HG03439 (cell line): Measurements from ENCODE around the gene ABCA8.

Source experiments
- ATAC-seq: cut with Tn5 transposase; IDR thresholded peaks from one replicate; pipeline ENCODE4 v1.9.1; 2021; ENCODE audit warnings: mild to moderate bottlenecking, moderate library complexity; ENCODE audit not compliant: unreplicated experiment

The ABCA8 gene

GRCh38 chr17:68943123-68943811 is 11.9 kb downstream of the ABCA8 start:
- ATAC-seq, result no peak

DNA sequence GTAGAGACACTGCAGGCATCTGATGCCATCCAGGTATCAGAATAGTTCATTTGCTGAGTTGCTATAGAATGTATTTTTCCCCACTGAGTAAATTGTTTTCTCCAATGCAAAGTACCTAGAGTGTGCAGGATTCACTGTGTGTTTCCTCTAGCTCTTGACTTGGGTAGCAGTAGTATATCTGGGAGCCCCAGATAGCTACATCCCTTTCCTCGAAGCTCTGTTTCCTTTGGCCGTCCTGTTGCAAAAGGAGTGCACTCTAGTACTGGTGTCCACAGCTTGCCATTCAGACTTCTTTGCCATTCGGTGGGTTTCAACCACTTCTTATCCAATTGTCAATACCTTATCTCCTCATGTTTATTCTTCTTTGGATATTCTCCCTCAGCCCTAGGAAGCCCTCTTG is 12.8 kb downstream of the ABCA8 start:
- ATAC-seq, result no peak

GRCh38 chr17:68941761-68942160 is 13.4 kb downstream of the ABCA8 start:
- no peak for ATAC-seq

DNA sequence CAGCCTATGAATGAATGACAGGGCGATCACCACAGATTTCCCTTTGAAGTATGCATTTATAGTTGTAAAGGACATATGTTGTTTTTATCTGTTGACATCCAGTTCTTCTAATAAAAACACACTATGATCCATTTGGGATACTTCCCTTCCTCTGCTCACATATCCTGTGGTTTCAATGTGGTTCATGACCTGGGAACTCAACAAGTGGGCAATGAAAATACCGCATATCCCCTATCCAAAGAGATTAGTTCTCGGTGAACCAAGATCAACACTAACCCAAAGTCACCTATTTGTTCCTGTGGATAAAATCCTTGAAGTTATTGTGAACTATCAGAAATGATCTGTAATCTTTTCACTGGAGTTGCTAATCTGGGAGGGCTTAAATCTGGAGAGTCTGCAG is 16.0 kb downstream of the ABCA8 start:
- no peak for ATAC-seq

DNA sequence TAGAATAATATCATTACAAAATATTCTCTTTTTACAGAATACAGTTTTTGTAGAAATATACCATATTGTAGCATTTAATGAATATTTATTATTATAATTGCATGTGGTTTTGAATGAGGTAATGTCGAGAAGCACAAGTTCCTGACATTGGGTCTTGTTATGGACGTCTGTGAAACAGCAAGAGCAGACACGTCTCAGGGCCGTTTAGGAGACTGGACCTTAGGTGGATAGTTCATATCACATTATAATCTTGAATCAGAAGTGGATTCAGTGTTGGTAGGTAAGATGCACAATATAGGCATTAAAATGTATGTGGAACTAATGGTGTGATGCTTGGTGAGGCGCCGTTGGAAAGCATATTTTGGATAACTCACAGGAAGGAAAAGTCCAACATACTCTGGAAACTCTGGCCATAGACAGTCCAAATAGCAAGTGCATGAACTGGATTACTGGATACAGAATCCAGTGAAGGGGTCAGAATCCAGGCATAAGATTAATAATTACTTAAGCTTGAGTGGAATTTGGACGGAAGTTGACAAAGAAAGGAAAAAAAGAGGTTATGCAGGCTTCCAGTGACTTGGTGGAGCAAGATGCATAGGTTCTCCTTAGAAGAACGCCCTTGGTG is 17.2 kb downstream of the ABCA8 start:
- ATAC-seq, result no peak

GRCh38 chr17:68927516-68927915 is 27.7 kb downstream of the ABCA8 start:
- ATAC-seq, result no peak

DNA sequence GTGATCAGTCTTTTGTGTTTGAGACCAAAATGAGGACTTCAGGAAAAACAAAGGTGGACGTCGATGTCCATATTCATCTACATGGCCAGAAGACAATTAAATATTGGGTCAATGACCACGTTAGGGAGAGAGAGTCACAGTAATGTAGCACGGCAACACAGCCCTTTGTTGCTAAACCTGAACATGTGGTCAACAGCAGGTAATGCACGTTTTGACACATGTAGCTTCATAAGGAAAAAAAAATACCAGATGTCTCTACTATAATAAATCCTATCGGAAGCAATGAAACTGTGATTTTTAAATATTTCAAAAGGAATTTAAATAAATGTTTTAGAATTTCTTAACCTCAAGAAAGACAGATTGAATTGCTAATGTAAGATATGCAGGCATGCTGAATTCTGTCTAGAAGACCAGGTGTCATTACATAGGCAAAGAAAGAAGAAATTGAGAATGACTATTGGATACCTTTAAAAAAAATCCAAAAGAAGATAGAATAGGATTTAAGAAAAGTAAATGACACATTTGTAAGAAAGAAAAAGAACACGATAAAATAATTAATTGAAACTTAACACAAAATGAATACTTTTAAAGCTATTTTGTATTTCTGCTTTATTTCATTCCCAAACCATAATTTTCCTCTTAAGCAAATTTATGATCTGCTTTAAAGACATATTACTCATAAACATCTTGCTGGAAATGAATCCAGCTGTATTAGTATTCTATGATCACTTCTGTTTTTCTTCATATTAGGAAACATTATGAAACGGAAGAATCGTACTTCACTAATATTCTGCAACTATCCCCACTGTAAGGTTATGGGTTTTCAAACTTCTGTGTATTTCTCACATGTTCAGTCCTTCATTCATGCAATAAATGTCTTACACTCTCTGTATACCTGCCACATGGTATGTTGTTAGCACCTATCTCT is 30.1 kb downstream of the ABCA8 start:
- ATAC-seq, result no peak

DNA sequence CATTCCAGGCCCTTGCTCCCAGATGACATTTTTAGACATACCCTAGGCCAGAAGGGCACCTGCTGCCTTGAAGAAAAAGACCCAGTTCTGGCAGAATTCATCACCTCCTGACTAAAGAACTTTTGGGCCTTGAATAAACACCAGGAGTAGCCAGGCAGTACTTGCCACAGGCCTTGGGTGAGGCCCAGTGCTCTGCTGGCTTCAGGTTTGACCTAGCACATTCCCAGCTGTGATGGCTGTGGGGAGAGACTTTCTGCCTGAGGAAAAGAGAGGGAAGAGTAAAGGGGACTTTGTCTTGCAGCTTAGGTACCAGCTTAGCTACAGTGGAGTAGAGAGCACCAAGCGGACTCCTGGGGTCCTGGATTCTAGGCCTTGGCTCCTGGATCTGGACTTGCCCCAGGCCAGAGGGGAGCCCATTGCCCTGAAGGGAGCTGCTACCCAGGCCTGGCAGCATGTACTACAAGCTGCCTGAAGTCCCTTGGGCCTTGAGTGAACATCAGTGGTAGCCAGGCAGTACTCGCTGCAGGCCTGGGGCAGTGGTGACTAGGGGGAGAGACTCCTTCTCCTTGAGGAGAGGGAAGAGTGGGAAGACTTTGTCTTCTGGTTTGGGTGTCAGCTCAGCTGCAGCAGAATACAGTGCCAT is 44.3 kb downstream of the ABCA8 start:
- ATAC-seq, result no peak

GRCh38 chr17:68910251-68910705 is 44.9 kb downstream of the ABCA8 start:
- ATAC-seq, result no peak

GRCh38 chr17:68909066-68909465 is 46.1 kb downstream of the ABCA8 start:
- ATAC-seq, result peak; percentile 52

DNA sequence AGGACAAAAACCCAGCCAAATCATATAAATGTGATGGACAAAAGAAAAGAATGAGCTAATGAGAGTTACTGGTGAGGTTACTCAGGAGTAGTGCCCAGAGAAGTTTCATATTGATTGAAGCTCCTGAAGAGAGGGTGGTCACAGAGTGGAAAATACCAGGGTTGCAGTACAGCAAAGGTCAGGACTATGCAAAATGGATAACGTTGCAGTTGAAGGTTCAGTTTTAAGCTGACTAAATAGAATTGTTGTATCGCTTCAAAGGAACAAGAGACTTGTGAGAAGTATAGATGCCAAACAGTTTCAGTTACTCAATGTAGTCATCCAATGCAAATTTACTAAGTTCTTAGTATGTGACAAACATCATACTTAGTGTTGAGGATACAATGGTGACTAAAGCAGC is 47.1 kb downstream of the ABCA8 start:
- peak; percentile 73 for ATAC-seq

DNA sequence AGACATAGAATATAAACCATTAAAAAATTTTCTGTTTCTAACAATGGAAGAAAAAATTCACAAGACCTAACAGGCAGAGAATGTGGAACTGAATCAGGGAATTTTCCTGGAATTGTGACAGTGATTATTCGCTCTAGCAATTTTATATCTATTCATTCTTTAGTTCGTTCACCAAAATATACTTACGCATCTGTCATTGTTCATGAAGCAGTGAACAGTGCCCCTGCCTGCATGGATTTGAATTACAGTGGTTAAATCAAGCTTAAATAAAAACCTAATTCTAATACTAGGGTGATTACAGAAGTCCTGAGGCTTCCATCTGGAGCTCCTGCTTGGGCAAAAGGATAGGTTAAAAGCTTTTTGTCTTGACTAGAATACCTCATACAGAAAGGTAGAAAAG is 48.6 kb downstream of the ABCA8 start:
- ATAC-seq, result no peak

DNA sequence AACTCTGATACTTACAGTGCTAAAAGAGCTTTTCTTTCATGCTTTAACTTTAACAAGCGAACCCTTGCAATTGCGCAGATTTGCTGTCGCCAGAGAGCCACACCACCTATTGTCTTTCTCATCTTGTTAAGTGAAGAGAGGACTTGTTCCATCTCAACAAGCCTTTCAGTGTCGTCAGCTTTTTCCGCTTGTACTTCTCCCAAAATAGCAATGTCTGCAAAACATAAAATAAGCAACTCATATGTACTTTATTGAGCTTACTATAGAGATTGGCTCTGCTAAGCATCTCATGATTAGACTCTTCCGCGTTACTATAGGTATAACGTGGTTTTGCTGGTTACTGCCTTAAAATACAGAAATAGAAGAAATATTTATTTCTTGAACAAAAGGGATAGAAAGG is 51.9 kb downstream of the ABCA8 start:
- no peak for ATAC-seq

GRCh38 chr17:68897557-68897956 is 57.6 kb downstream of the ABCA8 start:
- no peak for ATAC-seq

DNA sequence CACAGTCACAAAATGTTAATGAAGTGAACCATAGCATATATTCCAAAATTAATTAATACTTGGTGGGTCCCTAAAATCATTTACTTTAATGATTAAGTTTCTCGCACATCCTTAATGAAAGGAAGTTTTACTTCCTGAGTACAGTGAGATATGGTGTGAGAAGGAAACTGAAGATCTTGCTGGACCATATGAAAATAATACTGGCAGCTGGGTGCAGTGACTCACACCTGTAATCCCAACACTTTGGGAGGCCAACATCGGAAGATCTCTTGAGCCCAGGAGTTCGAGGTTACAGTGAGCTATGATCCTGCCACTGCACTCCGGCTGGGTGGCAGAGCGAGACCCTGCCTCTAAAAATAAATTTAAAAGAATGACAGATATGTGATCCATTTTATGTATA is 62.5 kb downstream of the ABCA8 start:
- no peak for ATAC-seq

- ATAC-seq, result no peak
Measured at GRCh38 chr17:68892193-68892592, 63.0 kb downstream of the ABCA8 start.

DNA sequence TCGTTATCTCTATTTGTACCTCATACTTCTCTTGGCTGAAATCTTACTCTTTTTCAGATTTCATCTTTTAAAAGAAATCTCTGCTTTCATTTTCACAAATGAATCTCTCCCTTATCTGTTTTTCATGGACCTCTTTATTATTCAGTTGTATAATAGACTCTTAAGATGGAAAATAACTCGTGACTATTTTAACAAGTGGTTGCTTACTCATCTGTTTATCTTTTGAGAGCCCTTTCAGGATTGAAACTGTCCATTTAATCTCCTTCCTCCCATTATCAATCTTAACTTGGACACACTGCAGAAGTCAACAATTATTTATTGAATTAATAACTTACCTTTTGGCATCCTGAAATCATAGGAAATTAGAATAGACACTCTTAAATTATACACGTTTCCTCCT is 68.8 kb downstream of the ABCA8 start:
- ATAC-seq, result no peak

DNA sequence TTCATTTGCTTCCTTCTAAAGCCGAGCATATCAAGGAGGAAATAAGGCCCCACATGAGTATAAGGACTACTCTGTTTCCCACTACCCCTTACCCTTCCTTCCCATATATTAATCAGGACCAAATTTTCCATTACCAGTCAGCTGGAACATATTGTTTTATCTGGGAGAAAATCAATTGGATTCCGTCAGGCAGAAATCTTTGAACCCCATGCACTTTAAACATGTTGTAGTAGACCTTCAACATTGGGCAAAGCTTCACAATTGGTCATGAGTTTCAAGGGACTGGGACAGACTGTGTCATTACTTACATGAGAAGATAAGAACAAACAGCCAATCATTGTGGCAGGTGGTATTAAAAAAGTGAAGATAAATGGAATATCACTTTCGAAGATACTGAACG is 70.3 kb downstream of the ABCA8 start:
- no peak for ATAC-seq

DNA sequence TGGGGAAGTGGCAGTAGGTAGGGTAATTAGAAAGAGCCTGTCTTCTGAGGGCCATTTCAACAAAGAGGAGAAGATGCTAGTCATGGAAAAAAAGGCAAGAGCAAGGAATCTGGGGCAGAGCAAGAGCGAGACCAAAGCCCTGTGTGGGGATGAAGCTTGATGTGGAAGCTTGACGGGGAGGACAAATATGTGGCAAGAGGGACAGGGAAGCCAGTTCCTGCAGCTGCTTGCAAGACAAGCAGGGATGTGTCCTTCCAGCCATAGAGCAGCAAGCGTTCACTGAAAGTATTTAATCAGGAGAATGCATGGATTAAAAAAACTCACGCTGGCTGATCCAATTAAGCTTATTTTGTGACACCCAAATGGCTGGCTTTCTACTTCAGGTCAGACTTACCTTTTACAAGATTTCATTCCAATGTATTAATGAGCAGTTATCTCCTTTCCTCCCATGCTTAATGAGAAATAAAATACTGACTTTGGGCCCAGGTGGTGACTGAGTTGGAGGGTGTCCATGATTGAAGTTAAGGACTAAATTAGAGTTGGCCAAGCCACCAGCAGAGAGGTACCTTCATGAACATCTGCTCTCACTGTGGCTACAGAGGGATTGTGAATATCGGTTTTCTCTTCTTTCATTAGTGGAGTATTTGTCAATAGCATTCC is 76.8 kb downstream of the ABCA8 start:
- ATAC-seq, result no peak

- no peak for ATAC-seq
Measured at GRCh38 chr17:68871447-68871846, 83.7 kb downstream of the ABCA8 start.

DNA sequence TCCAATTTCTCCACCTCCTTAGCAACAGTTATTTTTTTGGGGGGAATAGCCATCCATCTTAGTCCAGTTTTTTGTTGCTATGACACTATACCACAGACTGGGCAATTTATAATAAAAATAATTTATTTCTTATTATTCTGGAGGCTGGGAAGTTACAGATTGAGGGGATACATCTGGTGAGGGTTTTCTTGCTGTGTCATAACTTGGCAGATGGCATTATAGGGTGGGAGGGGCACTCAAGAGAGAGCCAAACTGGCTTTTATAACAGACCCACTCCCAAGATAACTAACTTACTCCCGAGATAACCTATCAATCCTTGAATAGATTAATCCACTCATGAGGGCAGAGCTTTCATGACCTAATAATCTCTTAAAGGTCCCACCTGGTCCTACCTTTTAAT is 84.2 kb downstream of the ABCA8 start:
- no peak for ATAC-seq
